ENCODE results near the gene BORCS5. TPM values are rescaled to one million over a fixed set of nuclear protein-coding genes. Genes with fewer than 3 reads are reported as not detected.

BORCS5 gene
- polyA plus RNA-seq, 4 donors = 2.2 to 7.5 (median 5.5) TPM

- DNase-seq (peak in 1 of 2 donors; percentile 47), FAIRE-seq (no peak)
- Histone ChIP-seq H3K4me3 (ENCODE audit: low read depth in 1 of 3, low read length in 3 of 3) (no peak overlapping the region), H3K27me3 (ENCODE audit: control insufficient read depth in 3 of 3, insufficient read depth in 3 of 3, low read length in 3 of 3) (no peaks in the 10 kb centered on the region), H3K9me3 (ENCODE audit: control insufficient read depth in 2 of 2, insufficient read depth in 1 of 2, low read depth in 1 of 2, low read length in 1 of 2) (peaks cover 0 to 2% of the 10 kb centered on the region in 2 donors), H3K36me3 (ENCODE audit: control insufficient read depth in 3 of 3, insufficient read depth in 2 of 3, low read depth in 1 of 3, low read length in 3 of 3) (peaks cover 5 to 47% (median 27%) of the 10 kb centered on the region in 3 donors), H3K27ac (ENCODE audit: low read depth in 1 of 3, low read length in 2 of 3) (peak overlapping the region in 1 of 3 donors; percentile 91), H3K4me1 (ENCODE audit: control insufficient read depth in 3 of 3, insufficient read depth in 2 of 3, low read depth in 1 of 3, low read length in 2 of 3) (no peaks in the 10 kb centered on the region)
- WGBS, 3 donors = 70 to 87% (median 72%) methylated on average over 15 of the region's 15 CpGs
These were observed 118.3 kb downstream of the BORCS5 start for GRCh38 chr12:12474931-12475795.

- H3K4me1 ChIP-seq (ENCODE audit: control insufficient read depth in 3 of 3, insufficient read depth in 2 of 3, low read depth in 1 of 3, low read length in 2 of 3) = no peaks in the 10 kb centered on the region
- H3K27ac ChIP-seq (ENCODE audit: low read depth in 1 of 3, low read length in 2 of 3) = no peak overlapping the region
- H3K27me3 ChIP-seq (ENCODE audit: control insufficient read depth in 3 of 3, insufficient read depth in 3 of 3, low read length in 3 of 3) = no peaks in the 10 kb centered on the region
- DNase-seq (no peak), FAIRE-seq (no peak)
- H3K4me3 ChIP-seq (ENCODE audit: low read depth in 1 of 3, low read length in 3 of 3) = no peak overlapping the region
- H3K9me3 ChIP-seq (ENCODE audit: control insufficient read depth in 2 of 2, insufficient read depth in 1 of 2, low read depth in 1 of 2, low read length in 1 of 2) = no peaks in the 10 kb centered on the region
- H3K36me3 ChIP-seq (ENCODE audit: control insufficient read depth in 3 of 3, insufficient read depth in 2 of 3, low read depth in 1 of 3, low read length in 3 of 3) = peaks cover 5 to 49% (median 29%) of the 10 kb centered on the region in 3 donors
- WGBS, 3 donors = 95% methylated on average over 21 of the region's 21 CpGs
These were observed 120.1 kb downstream of the BORCS5 start for GRCh38 chr12:12476857-12477531.

GRCh38 chr12:12477532-12477890, 120.6 kb downstream of the BORCS5 start:
- no peak overlapping the region for H3K4me3 ChIP-seq (ENCODE audit: low read depth in 1 of 3, low read length in 3 of 3)
- peaks cover 5 to 51% (median 29%) of the 10 kb centered on the region in 3 donors for H3K36me3 ChIP-seq (ENCODE audit: control insufficient read depth in 3 of 3, insufficient read depth in 2 of 3, low read depth in 1 of 3, low read length in 3 of 3)
- FAIRE-seq (no peak), DNase-seq (no peak)
- 93 to 94% (median 93%) methylated on average over 14 of the region's 14 CpGs for WGBS, 3 donors
- no peak overlapping the region for H3K27ac ChIP-seq (ENCODE audit: low read depth in 1 of 3, low read length in 2 of 3)
- H3K27me3 ChIP-seq (ENCODE audit: control insufficient read depth in 3 of 3, insufficient read depth in 3 of 3, low read length in 3 of 3) = no peaks in the 10 kb centered on the region
- H3K4me1 ChIP-seq (ENCODE audit: control insufficient read depth in 3 of 3, insufficient read depth in 2 of 3, low read depth in 1 of 3, low read length in 2 of 3) = peaks cover 0 to 2% (median 0%) of the 10 kb centered on the region in 3 donors
- no peaks in the 10 kb centered on the region for H3K9me3 ChIP-seq (ENCODE audit: control insufficient read depth in 2 of 2, insufficient read depth in 1 of 2, low read depth in 1 of 2, low read length in 1 of 2)

- peaks cover 0 to 13% (median 2%) of the 10 kb centered on the region in 3 donors for H3K4me1 ChIP-seq (ENCODE audit: control insufficient read depth in 3 of 3, insufficient read depth in 2 of 3, low read depth in 1 of 3, low read length in 2 of 3)
- no peak overlapping the region for H3K4me3 ChIP-seq (ENCODE audit: low read depth in 1 of 3, low read length in 3 of 3)
- H3K27ac ChIP-seq (ENCODE audit: low read depth in 1 of 3, low read length in 2 of 3) = no peak overlapping the region
- no peaks in the 10 kb centered on the region for H3K27me3 ChIP-seq (ENCODE audit: control insufficient read depth in 3 of 3, insufficient read depth in 3 of 3, low read length in 3 of 3)
- no peak for FAIRE-seq
- no peak for DNase-seq
- 99% methylated on average over 5 of the region's 5 CpGs for WGBS, 3 donors
- H3K9me3 ChIP-seq (ENCODE audit: control insufficient read depth in 2 of 2, insufficient read depth in 1 of 2, low read depth in 1 of 2, low read length in 1 of 2) = no peaks in the 10 kb centered on the region
- H3K36me3 ChIP-seq (ENCODE audit: control insufficient read depth in 3 of 3, insufficient read depth in 2 of 3, low read depth in 1 of 3, low read length in 3 of 3) = peaks cover 5 to 51% (median 25%) of the 10 kb centered on the region in 3 donors
These were observed 123.2 kb downstream of the BORCS5 start for GRCh38 chr12:12480074-12480473.

DNA sequence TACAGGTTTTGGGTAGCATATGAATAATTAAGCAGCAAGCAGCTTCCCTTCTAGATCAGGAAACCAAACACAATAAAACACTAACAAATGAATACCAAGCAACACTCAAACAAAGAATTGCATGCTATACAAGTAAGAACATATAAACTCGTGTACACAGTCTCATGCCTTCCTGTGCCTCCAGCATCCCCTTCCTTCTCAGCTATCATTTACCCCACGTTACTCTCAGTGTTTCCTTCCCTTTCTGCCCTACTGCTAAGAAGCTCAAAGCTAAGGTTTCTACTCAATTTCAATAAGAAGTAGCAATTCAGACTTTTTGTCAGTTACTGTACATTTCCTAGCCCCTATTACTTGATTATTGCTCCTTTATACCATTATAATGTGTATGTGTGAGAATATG, 124.8 kb downstream of the BORCS5 start:
- no peak overlapping the region for H3K4me3 ChIP-seq (ENCODE audit: low read depth in 1 of 3, low read length in 3 of 3)
- peaks cover 0 to 17% (median 2%) of the 10 kb centered on the region in 3 donors for H3K4me1 ChIP-seq (ENCODE audit: control insufficient read depth in 3 of 3, insufficient read depth in 2 of 3, low read depth in 1 of 3, low read length in 2 of 3)
- H3K27ac ChIP-seq (ENCODE audit: low read depth in 1 of 3, low read length in 2 of 3) = peak overlapping the region in 1 of 3 donors; percentile 79
- DNase-seq (no peak), FAIRE-seq (no peak)
- H3K9me3 ChIP-seq (ENCODE audit: control insufficient read depth in 2 of 2, insufficient read depth in 1 of 2, low read depth in 1 of 2, low read length in 1 of 2) = no peaks in the 10 kb centered on the region
- H3K36me3 ChIP-seq (ENCODE audit: control insufficient read depth in 3 of 3, insufficient read depth in 2 of 3, low read depth in 1 of 3, low read length in 3 of 3) = peaks cover 5 to 53% (median 25%) of the 10 kb centered on the region in 3 donors
- no peaks in the 10 kb centered on the region for H3K27me3 ChIP-seq (ENCODE audit: control insufficient read depth in 3 of 3, insufficient read depth in 3 of 3, low read length in 3 of 3)
- 44 to 64% (median 45%) methylated on average over 2 of the region's 2 CpGs for WGBS, 3 donors

GRCh38 chr12:12482150-12482761, 125.4 kb downstream of the BORCS5 start:
- peaks cover 0 to 17% (median 2%) of the 10 kb centered on the region in 3 donors for H3K4me1 ChIP-seq (ENCODE audit: control insufficient read depth in 3 of 3, insufficient read depth in 2 of 3, low read depth in 1 of 3, low read length in 2 of 3)
- H3K36me3 ChIP-seq (ENCODE audit: control insufficient read depth in 3 of 3, insufficient read depth in 2 of 3, low read depth in 1 of 3, low read length in 3 of 3) = peaks cover 3 to 49% (median 20%) of the 10 kb centered on the region in 3 donors
- no peak overlapping the region for H3K4me3 ChIP-seq (ENCODE audit: low read depth in 1 of 3, low read length in 3 of 3)
- WGBS, 3 donors = 83 to 88% (median 88%) methylated on average over 6 of the region's 6 CpGs
- H3K27ac ChIP-seq (ENCODE audit: low read depth in 1 of 3, low read length in 2 of 3) = peak overlapping the region in 2 of 3 donors; percentile 6 to 95
- H3K9me3 ChIP-seq (ENCODE audit: control insufficient read depth in 2 of 2, insufficient read depth in 1 of 2, low read depth in 1 of 2, low read length in 1 of 2) = no peaks in the 10 kb centered on the region
- no peaks in the 10 kb centered on the region for H3K27me3 ChIP-seq (ENCODE audit: control insufficient read depth in 3 of 3, insufficient read depth in 3 of 3, low read length in 3 of 3)
- DNase-seq = peak in 1 of 2 donors; percentile 37
- FAIRE-seq = no peak

- Histone ChIP-seq H3K9me3 (ENCODE audit: control insufficient read depth in 2 of 2, insufficient read depth in 1 of 2, low read depth in 1 of 2, low read length in 1 of 2) (no peaks in the 10 kb centered on the region), H3K27ac (ENCODE audit: low read depth in 1 of 3, low read length in 2 of 3) (peak overlapping the region in 2 of 3 donors; percentile 6 to 95), H3K4me1 (ENCODE audit: control insufficient read depth in 3 of 3, insufficient read depth in 2 of 3, low read depth in 1 of 3, low read length in 2 of 3) (peaks cover 2 to 23% (median 3%) of the 10 kb centered on the region in 3 donors), H3K4me3 (ENCODE audit: low read depth in 1 of 3, low read length in 3 of 3) (no peak overlapping the region), H3K36me3 (ENCODE audit: control insufficient read depth in 3 of 3, insufficient read depth in 2 of 3, low read depth in 1 of 3, low read length in 3 of 3) (peaks cover 3 to 43% (median 16%) of the 10 kb centered on the region in 3 donors), H3K27me3 (ENCODE audit: control insufficient read depth in 3 of 3, insufficient read depth in 3 of 3, low read length in 3 of 3) (no peaks in the 10 kb centered on the region)
- DNase-seq (peak in 1 of 2 donors; percentile 54), FAIRE-seq (no peak)
- 83 to 84% (median 83%) methylated on average over 6 of the region's 6 CpGs for WGBS, 3 donors
These were observed 126.1 kb downstream of the BORCS5 start for GRCh38 chr12:12482959-12483358.

DNA sequence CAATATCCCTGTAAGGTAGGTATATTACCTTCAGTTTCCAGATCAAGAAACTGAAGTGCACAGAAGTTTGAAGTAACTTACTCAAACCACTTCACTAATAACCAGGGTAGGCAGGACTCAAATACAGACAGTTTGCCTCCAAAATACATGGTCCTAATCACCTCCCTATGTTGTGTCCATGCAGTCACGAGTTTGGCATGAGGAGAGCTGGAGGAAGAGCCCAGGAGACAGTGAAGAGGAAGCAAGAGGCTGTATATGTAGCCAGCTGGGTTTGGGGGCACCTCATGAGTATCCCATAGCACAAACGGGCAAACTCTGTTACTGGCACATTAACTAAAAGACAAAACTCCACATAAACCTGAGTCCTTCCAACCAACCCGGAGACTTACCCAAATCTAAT, 126.6 kb downstream of the BORCS5 start:
- no peak overlapping the region for H3K4me3 ChIP-seq (ENCODE audit: low read depth in 1 of 3, low read length in 3 of 3)
- H3K27me3 ChIP-seq (ENCODE audit: control insufficient read depth in 3 of 3, insufficient read depth in 3 of 3, low read length in 3 of 3) = no peaks in the 10 kb centered on the region
- peaks cover under 1 to 41% (median 16%) of the 10 kb centered on the region in 3 donors for H3K36me3 ChIP-seq (ENCODE audit: control insufficient read depth in 3 of 3, insufficient read depth in 2 of 3, low read depth in 1 of 3, low read length in 3 of 3)
- peak overlapping the region; percentile 63 to 90 (median 70) for H3K27ac ChIP-seq (ENCODE audit: low read depth in 1 of 3, low read length in 2 of 3)
- no peaks in the 10 kb centered on the region for H3K9me3 ChIP-seq (ENCODE audit: control insufficient read depth in 2 of 2, insufficient read depth in 1 of 2, low read depth in 1 of 2, low read length in 1 of 2)
- no peak for FAIRE-seq
- DNase-seq = no peak
- 66 to 75% (median 73%) methylated on average over 3 of the region's 3 CpGs for WGBS, 3 donors
- H3K4me1 ChIP-seq (ENCODE audit: control insufficient read depth in 3 of 3, insufficient read depth in 2 of 3, low read depth in 1 of 3, low read length in 2 of 3) = peaks cover 2 to 27% (median 4%) of the 10 kb centered on the region in 3 donors

All from small intestine (tissue), 7 donors.